Endometrial microvascular endothelial cells (primary cell): ENCODE data around the gene CHRM1. TPM values are rescaled to one million over a fixed set of nuclear protein-coding genes. Genes with fewer than 3 reads are reported as not detected.

Experiments
- total RNA-seq: library from RNA; depleted of rRNA; stranded (reverse); fragments of >200 nt; gene quantifications from one replicate; pipeline ENCODE4 v1.2.3, GENCODE V29; 2015; ENCODE audit errors: inconsistent ontology term

CHRM1 gene
- total RNA-seq, 1 donor from 2014 or later = not detected

Other genes with a start within 250 kb of the CHRM1 start
- gene UQCC3, start 249.7 kb downstream of the CHRM1 start, total RNA-seq = 12.4 TPM
- gene LBHD1, start 249.1 kb downstream of the CHRM1 start, total RNA-seq = 5.8 TPM
- gene UBXN1, start 242.3 kb downstream of the CHRM1 start, total RNA-seq = 89.8 TPM
- gene LRRN4CL, start 231.8 kb downstream of the CHRM1 start, total RNA-seq = not detected
- gene BSCL2, start 213.9 kb downstream of the CHRM1 start, total RNA-seq = 55.5 TPM
- not detected for gene GNG3, start 213.7 kb downstream of the CHRM1 start, total RNA-seq
- gene HNRNPUL2, start 193.9 kb downstream of the CHRM1 start, total RNA-seq = 6.7 TPM
- gene TTC9C, start 192.9 kb downstream of the CHRM1 start, total RNA-seq = 28.1 TPM
- gene ZBTB3, start 167.2 kb downstream of the CHRM1 start, total RNA-seq = 9.9 TPM
- 85.5 TPM for gene POLR2G, start 159.8 kb downstream of the CHRM1 start, total RNA-seq
- gene TAF6L, start 150.0 kb downstream of the CHRM1 start, total RNA-seq = 22.1 TPM
- gene TMEM179B, start 134.0 kb downstream of the CHRM1 start, total RNA-seq = 91.6 TPM
- 27.6 TPM for gene TMEM223, start 129.4 kb downstream of the CHRM1 start, total RNA-seq
- gene NXF1, start 115.9 kb downstream of the CHRM1 start, total RNA-seq = 45.7 TPM
- 33.4 TPM for gene STX5, start 89.3 kb downstream of the CHRM1 start, total RNA-seq
- not detected for gene TEX54, start 88.5 kb downstream of the CHRM1 start, total RNA-seq
- gene WDR74, start 81.8 kb downstream of the CHRM1 start, total RNA-seq = 49.7 TPM
- 224 TPM for gene SLC3A2, start 40.5 kb downstream of the CHRM1 start, total RNA-seq
- not detected for gene SLC22A6, start 63.6 kb upstream of the CHRM1 start, total RNA-seq
- not detected for gene SLC22A8, start 94.5 kb upstream of the CHRM1 start, total RNA-seq
- gene SLC22A24, start 222.9 kb upstream of the CHRM1 start, total RNA-seq = not detected